AG10803 (cell line): ENCODE measurements around the gene ASPN.
A peak's percentile ranks its signal among the peaks of the same experiment; 100 is the strongest.

Experiments
- DNase-seq: peaks from one replicate; pipeline ENCODE4 v3.0.0; 2010; ENCODE audit warnings: low read depth
- H3K4me3 ChIP-seq: 2 replicates; pipeline ENCODE4 v1.5.1; 2011; ENCODE audit warnings: mild to moderate bottlenecking, low read length, control low read depth
- CTCF ChIP-seq: conservative IDR thresholded peaks from 2 replicates; pipeline ENCODE4 v1.5.1; 2011; ENCODE audit warnings: mild to moderate bottlenecking, low read length, control low read depth, inconsistent platforms

The ASPN gene

GRCh38 chr9:92484563-92484962 lies 2.3 kb upstream of the ASPN start:
- DNase-seq, result no peak
- no peak overlapping the region for H3K4me3 ChIP-seq
- TF ChIP-seq CTCF, result no peak

- no peak for TF ChIP-seq CTCF
- no peak overlapping the region for H3K4me3 ChIP-seq
- DNase-seq, result peak; percentile 36
Observed at GRCh38 chr9:92483627-92484545, 1.6 kb upstream of the ASPN start.

- no peak for TF ChIP-seq CTCF
Observed at GRCh38 chr9:92482805-92483204, 499 bp upstream of the ASPN start.

GRCh38 chr9:92480986-92481633 lies 1.2 kb downstream of the ASPN start:
- no peak for DNase-seq
- TF ChIP-seq CTCF, result no peak
- no peak overlapping the region for H3K4me3 ChIP-seq

More at GRCh38 chr9:92482805-92483204, 499 bp upstream of the ASPN start:
- H3K4me3 ChIP-seq, result no peak overlapping the region
- no peak for DNase-seq

- DNase-seq, result peak; percentile 13
- no peak overlapping the region for H3K4me3 ChIP-seq
- TF ChIP-seq CTCF, result no peak
Observed at GRCh38 chr9:92480291-92480771, 2.0 kb downstream of the ASPN start.

- no peak for DNase-seq
- no peak for TF ChIP-seq CTCF
- H3K4me3 ChIP-seq, result no peak overlapping the region
Observed at GRCh38 chr9:92479346-92479745, 3.0 kb downstream of the ASPN start.
